ENCODE results near the gene VAT1L.

- TF ChIP-seq SP1 (IDR thresholded peaks at IDR 0.05; ENCODE audit: low read depth) (no peak), ZBTB33 (IDR thresholded peaks at IDR 0.05; ENCODE audit: extremely low read depth, insufficient replicate concordance, low read length) (no peak), CTCF (IDR thresholded peaks at IDR 0.05 in 2 of 3, conservative IDR thresholded peaks at IDR 0.05 in 1 of 3; ENCODE audit: borderline replicate concordance in 1 of 3, insufficient read depth in 1 of 3, low read depth in 2 of 3, low read length in 2 of 3) (no peak), POLR2A (IDR thresholded peaks at IDR 0.05; ENCODE audit: borderline replicate concordance, extremely low read depth, insufficient read depth, insufficient read length) (no peak), RAD21 (IDR thresholded peaks at IDR 0.05; ENCODE audit: low read depth) (no peak), ZFX (IDR thresholded peaks at IDR 0.05) (no peak), YY1 (IDR thresholded peaks at IDR 0.05; ENCODE audit: extremely low read depth, insufficient replicate concordance, low read depth, low read length) (no peak), EZH2 (IDR thresholded peaks at IDR 0.05) (no peak)
Observed at GRCh38 chr16:78022347-78023060, 234.1 kb downstream of the VAT1L start, which contains the start of gene CLEC3A.
